ENCODE measurements around the gene CCDC88C.
"Not testable (repeated sequence)": the region's sequence is repeated elsewhere in the genome, so short reads cannot be mapped to it uniquely, and the experiment has no call there.

Gene CCDC88C

GRCh38 chr14:91226360-91226759 is 191.3 kb downstream of the CCDC88C start:
- DNase-seq (ENCODE audit: low read depth in 3 of 3): not testable (repeated sequence)

GRCh38 chr14:91225025-91225424 is 192.6 kb downstream of the CCDC88C start:
- no peak for DNase-seq (ENCODE audit: low read depth in 3 of 3)

GRCh38 chr14:91223028-91223783 is 194.4 kb downstream of the CCDC88C start:
- DNase-seq (ENCODE audit: low read depth in 3 of 3): no peak
